ENCODE measurements around the gene STAT2. TPM values are rescaled to one million over a fixed set of nuclear protein-coding genes. Genes with fewer than 3 reads are reported as not detected.
A peak's percentile ranks its signal among the peaks of the same experiment; 100 is the strongest.

Gene STAT2
- total and polyA plus RNA-seq, 9 of the 15 experiments (the other 6 are each of a cell fraction or from before 2014, with no cell fraction given) = 15.5 to 46.9 (median 40.1) TPM

DNA sequence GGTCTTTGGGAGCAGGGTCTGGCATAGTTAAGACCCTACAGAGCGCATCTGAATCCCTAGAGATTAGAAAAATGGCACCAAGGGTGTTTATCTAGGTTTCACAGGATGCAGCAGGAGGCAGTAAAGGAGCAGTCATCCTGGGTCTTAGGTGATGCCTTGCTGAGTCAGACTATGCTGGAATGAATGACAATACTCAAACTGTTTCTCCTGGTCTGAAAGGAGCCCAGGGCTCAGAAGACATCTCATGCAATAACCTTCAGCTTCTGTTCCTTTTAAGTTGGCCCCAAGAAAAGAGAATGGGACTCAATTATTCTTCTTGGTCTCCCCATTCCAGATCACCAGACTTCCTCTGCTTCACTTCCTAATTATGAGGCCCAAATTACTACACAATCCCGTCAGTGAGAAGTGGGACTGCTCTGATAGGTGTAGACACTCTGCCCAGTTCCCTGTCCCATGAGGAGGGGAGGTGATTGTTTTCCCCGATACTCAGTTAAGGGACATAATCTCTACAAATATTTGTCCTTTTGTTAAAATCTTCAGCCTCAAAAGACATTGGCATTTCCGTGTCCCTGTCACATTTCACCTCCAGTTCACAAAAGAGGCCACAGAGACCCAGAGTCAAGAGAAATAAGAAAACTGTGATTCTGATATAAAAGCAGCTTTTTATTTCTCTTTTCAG is 17.5 kb upstream of the STAT2 start (continued):
- TF ChIP-seq MYBL2 (IDR thresholded peaks at IDR 0.05; ENCODE audit: low read depth) = no peak
- TF ChIP-seq MYBL2 (CRISPR knock-in tag; IDR thresholded peaks at IDR 0.05; ENCODE audit: borderline replicate concordance) = no peak
- peak; percentile 81 for TF ChIP-seq NFIC (IDR thresholded peaks at IDR 0.05)
- TF ChIP-seq ARHGAP35 (IDR thresholded peaks at IDR 0.05; ENCODE audit: partially characterized antibody) = no peak
- TF ChIP-seq PRPF4 (IDR thresholded peaks at IDR 0.05; ENCODE audit: insufficient read depth, low read depth, low read length, poor library complexity, severe bottlenecking) = no peak
- TF ChIP-seq CHD1 (IDR thresholded peaks at IDR 0.05; ENCODE audit: low read length) = no peak
- TF ChIP-seq, protein P1, sequence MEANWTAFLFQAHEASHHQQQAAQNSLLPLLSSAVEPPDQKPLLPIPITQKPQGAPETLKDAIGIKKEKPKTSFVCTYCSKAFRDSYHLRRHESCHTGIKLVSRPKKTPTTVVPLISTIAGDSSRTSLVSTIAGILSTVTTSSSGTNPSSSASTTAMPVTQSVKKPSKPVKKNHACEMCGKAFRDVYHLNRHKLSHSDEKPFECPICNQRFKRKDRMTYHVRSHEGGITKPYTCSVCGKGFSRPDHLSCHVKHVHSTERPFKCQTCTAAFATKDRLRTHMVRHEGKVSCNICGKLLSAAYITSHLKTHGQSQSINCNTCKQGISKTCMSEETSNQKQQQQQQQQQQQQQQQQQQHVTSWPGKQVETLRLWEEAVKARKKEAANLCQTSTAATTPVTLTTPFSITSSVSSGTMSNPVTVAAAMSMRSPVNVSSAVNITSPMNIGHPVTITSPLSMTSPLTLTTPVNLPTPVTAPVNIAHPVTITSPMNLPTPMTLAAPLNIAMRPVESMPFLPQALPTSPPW (CRISPR knock-in tag; IDR thresholded peaks at IDR 0.05) = no peak
- TF ChIP-seq, protein P2, sequence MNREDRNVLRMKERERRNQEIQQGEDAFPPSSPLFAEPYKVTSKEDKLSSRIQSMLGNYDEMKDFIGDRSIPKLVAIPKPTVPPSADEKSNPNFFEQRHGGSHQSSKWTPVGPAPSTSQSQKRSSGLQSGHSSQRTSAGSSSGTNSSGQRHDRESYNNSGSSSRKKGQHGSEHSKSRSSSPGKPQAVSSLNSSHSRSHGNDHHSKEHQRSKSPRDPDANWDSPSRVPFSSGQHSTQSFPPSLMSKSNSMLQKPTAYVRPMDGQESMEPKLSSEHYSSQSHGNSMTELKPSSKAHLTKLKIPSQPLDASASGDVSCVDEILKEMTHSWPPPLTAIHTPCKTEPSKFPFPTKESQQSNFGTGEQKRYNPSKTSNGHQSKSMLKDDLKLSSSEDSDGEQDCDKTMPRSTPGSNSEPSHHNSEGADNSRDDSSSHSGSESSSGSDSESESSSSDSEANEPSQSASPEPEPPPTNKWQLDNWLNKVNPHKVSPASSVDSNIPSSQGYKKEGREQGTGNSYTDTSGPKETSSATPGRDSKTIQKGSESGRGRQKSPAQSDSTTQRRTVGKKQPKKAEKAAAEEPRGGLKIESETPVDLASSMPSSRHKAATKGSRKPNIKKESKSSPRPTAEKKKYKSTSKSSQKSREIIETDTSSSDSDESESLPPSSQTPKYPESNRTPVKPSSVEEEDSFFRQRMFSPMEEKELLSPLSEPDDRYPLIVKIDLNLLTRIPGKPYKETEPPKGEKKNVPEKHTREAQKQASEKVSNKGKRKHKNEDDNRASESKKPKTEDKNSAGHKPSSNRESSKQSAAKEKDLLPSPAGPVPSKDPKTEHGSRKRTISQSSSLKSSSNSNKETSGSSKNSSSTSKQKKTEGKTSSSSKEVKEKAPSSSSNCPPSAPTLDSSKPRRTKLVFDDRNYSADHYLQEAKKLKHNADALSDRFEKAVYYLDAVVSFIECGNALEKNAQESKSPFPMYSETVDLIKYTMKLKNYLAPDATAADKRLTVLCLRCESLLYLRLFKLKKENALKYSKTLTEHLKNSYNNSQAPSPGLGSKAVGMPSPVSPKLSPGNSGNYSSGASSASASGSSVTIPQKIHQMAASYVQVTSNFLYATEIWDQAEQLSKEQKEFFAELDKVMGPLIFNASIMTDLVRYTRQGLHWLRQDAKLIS (CRISPR knock-in tag; IDR thresholded peaks at IDR 0.05) = no peak
- TF ChIP-seq ZBED1 (IDR thresholded peaks at IDR 0.05) = no peak
- TF ChIP-seq CBX2 (IDR thresholded peaks at IDR 0.05; ENCODE audit: insufficient read depth, low read length, poor library complexity, severe bottlenecking) = no peak
- TF ChIP-seq MAFK (IDR thresholded peaks at IDR 0.05; ENCODE audit: low read length) = peak; percentile 87
- TF ChIP-seq CREM (IDR thresholded peaks at IDR 0.05; ENCODE audit: low read depth) = peak; percentile 41; the same call in 1 of the 2 replicates
- TF ChIP-seq RAD21 (CRISPR knock-in tag; conservative IDR thresholded peaks at IDR 0.05 in 1 of 2, IDR thresholded peaks at IDR 0.05 in 1 of 2) = peak; percentile 83 to 93
- TF ChIP-seq, protein P3, sequence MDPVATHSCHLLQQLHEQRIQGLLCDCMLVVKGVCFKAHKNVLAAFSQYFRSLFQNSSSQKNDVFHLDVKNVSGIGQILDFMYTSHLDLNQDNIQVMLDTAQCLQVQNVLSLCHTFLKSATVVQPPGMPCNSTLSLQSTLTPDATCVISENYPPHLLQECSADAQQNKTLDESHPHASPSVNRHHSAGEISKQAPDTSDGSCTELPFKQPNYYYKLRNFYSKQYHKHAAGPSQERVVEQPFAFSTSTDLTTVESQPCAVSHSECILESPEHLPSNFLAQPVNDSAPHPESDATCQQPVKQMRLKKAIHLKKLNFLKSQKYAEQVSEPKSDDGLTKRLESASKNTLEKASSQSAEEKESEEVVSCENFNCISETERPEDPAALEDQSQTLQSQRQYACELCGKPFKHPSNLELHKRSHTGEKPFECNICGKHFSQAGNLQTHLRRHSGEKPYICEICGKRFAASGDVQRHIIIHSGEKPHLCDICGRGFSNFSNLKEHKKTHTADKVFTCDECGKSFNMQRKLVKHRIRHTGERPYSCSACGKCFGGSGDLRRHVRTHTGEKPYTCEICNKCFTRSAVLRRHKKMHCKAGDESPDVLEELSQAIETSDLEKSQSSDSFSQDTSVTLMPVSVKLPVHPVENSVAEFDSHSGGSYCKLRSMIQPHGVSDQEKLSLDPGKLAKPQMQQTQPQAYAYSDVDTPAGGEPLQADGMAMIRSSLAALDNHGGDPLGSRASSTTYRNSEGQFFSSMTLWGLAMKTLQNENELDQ (CRISPR knock-in tag; IDR thresholded peaks at IDR 0.05; ENCODE audit: borderline replicate concordance) = no peak
- no peak for TF ChIP-seq MED1 (CRISPR knock-in tag; IDR thresholded peaks at IDR 0.05; ENCODE audit: borderline replicate concordance)
- TF ChIP-seq HDGF (IDR thresholded peaks at IDR 0.05) = no peak
- TF ChIP-seq ETS2 (tag; IDR thresholded peaks at IDR 0.05; ENCODE audit: borderline replicate concordance, poor library complexity, severe bottlenecking) = no peak
- TF ChIP-seq HNRNPH1 (optimal IDR thresholded peaks at IDR 0.05; ENCODE audit: low read depth, low read length) = no peak
- peak; percentile 93 for TF ChIP-seq C11orf30 (IDR thresholded peaks at IDR 0.05; ENCODE audit: low read depth)
- TF ChIP-seq ZBTB7A (IDR thresholded peaks at IDR 0.05; ENCODE audit: borderline replicate concordance, control insufficient read depth, low read depth, low read length) = peak; percentile 87; the same call in 1 of the 2 replicates
- no peak for TF ChIP-seq ZNF436 (CRISPR knock-in tag; IDR thresholded peaks at IDR 0.05)

Data from K562 (cell line).